Smooth muscle cell of the brain vasculature (primary cell): Measurements from ENCODE around the gene TMEM165.

Experiments
- DNase-seq: peaks from one replicate; pipeline ENCODE4 v3.0.0-alpha.2; 2012; ENCODE audit warnings: low read depth, low spot score

TMEM165 gene

DNA sequence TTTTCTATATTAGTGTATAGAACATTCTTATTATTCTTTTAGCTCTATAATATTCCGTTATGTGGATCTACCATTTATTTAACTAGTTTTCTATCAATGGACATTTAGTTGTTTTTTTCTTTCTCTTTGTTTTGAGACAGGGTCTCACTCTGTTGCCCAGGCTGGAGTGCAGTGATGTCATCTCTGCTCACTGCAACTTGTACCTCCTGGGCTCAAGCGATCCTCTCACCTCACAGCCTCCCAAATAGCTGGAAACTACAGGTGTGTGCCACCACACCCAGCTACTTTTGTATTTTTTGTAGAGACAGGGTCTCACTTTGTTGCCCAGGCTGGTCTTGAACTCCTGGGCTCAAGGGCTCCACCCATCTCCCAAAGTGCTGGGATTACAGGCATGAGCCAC is 10.8 kb downstream of the TMEM165 start:
- no peak for DNase-seq

DNA sequence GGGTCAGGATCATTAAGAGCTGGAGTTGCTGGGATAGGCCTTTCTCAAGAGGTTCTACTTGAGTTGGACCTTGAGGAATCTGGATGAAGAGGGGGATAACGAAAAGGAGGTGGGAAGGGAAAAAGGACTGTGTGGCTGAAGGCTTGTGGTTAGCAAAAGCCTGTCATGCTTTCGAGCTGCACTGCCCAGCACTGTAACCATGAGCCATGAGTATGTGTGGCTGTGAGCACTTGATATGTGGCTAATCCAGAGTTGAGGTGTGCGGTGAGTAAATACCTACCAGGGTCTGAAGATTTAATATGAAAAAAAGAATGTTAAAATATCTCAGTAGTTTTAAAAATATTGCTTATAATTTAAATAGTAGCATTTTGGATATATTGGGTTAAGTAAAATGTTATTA is 11.4 kb downstream of the TMEM165 start:
- no peak for DNase-seq

DNA sequence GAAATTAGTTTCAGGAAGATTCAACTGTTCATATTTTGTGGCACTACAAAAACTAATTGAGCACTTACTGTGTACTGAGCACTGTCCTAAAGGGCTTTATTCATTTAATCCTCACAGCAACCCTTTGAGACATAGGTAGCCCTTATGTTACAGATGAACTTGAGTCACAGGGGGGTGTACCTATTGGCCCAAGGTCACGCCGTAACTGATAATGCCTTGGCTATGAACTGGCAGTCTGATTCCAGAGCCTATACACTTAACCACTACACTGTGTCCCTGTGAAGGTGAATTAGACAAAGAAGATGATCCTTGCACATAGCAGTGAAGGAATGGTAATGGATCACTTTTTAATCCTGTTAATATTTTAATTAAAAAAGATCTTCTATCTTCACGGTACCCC is 12.0 kb downstream of the TMEM165 start:
- DNase-seq: no peak

DNA sequence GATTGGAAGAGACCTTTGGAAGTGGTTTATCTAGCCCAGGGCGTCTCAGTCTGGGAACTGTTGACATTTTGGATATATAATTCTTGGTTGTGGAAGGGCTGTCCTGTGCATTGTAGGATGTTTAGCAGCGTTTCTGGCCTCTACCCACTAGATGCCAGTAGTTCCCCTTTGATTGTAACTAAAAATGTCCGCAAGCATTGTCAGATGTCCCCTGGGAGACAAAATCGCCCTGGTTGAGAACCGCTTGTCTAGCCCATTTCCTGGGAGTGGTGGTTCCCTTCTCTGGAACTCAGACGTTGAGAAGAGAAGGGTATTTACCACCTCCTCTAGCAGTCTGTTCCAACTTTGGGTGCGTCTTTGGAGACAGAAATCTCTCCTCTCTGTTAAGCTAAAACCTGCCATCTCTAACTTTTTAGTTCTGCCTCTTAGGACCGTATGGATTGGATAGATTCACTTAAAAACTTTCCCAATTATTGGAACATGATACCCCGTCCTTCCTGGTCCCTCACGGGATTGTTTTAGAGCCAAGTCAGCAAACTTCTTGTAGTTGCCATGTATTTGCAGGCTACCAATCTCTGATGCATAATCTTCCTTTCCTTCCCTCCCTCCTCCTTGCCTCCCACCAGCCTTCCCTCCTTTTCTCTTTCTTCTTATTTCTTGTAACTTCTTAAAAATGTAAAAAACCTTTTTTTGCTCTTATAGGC is 13.9 kb downstream of the TMEM165 start:
- no peak for DNase-seq

DNA sequence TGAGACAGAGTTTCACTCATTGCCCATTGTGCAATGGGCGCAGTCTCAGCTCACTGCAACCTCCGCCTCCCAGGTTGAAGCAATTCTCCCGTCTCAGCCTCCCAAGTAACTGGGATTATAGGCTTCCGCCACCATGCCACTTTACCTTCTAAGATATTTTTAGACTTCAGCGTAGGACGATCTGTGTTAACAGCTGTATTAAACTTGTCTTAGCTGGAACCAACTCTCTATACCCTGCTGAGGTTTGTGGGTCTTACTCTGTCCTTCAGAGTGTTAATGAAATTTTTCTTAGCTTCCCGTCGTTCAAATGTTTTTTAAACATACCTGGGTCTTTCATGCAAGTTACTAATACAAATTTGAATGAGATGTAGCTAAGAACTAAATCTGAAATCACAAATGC is 14.7 kb downstream of the TMEM165 start:
- DNase-seq: no peak

DNA sequence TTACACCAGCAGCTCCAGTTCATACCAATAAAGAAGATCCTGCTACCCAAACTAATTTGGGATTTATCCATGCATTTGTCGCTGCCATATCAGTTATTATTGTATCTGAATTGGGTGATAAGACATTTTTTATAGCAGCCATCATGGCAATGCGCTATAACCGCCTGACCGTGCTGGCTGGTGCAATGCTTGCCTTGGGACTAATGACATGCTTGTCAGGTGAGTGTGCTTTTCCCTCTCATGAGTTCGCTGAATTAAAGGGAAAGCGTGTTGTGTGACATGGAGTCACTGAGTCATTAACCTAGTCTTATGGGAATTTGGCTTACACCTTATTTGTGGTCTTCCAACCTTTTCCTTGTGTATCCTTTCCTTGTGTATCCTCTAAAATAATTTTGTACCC is 15.9 kb downstream of the TMEM165 start:
- DNase-seq: no peak

DNA sequence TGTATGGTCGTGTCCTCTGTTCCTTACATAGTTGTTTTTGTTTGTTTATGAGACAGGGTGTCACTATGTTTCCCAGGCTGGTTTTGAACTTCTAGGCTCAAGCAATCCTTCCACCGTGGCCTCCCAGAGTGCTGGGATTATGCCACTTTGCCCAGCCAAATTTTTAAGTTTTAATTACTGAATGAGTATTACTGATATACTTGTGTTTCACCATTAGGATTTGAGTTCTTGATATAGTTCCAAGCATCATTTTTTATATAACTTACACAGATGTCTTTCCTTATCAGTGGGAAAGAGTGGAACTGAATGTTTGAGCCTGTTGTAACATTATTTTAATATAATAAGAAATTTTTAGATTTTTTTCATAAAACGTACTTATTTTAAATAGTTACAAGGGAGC is 20.4 kb downstream of the TMEM165 start:
- DNase-seq: no peak

DNA sequence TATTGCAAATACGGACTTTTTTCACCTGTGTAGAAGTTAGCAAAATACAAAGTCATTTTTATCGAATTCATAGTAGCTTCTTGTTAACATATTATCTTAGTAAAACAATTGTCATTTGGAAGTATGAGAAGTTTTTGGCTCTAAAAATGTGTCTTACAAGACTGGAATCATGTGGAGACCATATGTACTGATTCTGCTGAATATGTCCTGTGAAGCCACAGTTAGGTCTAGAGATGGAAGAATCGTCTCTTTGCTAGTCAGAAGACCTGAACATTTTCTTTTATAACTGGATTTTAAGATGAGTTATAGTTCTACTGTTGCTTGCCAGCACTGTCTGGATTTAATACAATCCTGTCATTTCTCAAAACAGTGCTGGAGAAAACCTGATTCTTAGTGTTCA is 29.0 kb downstream of the TMEM165 start:
- no peak for DNase-seq

DNA sequence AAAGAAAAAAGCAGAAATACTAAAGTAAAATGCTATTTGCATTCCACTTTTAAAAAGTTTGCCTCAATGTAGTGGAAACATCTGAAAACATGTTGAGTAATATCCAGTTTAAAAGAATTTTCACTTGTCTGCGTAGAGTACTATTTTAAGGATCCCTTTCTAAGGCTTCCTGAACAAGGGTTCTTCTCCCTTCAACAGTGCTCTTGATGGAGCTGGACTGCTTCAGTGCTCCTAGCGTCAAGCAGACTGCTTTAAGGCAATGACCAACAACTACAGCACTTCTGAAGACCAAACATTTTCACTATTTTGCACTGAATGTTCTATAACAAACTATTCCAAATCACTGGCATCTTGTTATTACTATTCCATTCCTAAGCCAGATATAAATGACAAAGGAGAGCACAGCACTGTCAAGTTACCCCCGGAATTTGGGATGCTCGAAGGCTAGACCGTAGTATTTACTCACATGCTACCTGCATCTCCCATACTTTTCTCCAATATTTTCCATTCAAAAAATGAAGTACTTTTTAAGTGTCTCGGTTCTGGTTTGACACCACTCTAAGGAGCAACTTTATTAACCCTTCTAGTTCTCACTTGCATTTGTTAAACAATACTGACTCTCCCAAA is 36.1 kb downstream of the TMEM165 start:
- no peak for DNase-seq

DNA sequence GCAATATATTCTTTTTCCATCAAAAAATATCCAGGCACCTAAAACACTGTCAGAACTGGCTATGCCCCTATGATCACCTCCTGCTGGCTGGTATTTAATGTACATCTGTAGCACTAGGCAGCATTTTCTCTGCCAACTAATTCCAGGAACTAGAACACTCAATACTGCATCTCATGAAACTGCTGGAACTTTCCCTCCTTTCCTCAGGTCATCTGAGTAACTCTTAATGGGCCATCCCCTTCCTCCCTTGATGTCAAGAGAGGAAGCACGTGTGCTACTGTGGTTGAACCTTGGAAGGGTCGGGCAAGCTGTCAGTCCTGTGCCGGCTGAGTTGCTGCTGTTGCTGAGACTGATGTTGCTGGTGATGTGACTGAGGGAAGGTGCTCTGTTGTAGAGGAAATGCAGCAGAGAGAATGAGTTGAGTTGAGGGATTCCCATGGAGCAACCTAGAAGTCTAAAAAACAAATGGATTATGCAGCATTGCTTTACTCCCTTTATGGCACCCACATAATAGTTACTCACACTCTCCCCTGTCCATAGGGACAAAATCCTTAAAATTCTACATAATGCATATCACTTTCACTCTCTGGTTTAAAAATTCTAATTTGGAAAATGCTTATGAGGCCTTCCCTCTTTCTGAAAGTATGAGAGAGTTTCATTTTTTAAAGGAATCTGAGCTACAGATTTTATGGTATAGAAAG is 39.5 kb downstream of the TMEM165 start:
- DNase-seq: no peak

DNA sequence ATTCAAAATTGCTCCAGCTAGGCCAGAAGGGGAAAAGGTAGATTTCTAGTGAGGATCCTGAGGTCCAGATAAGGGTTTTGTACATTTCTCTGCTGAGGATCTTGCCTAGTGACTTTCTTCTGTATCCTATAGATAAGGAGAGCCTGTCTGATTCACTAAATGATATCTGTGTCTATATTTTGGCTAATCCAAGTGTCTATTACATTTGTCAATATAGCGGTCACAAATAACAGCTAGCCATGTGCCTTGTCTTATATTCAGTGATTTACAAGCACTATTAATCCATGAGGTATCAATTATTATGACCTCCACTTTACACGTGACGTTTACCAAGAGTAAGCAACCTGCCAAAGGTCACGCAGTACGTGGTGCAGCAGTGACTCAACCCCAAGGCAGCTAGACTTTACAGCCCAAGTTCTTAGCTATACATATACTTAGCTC is 41.6 kb downstream of the TMEM165 start:
- DNase-seq: no peak

DNA sequence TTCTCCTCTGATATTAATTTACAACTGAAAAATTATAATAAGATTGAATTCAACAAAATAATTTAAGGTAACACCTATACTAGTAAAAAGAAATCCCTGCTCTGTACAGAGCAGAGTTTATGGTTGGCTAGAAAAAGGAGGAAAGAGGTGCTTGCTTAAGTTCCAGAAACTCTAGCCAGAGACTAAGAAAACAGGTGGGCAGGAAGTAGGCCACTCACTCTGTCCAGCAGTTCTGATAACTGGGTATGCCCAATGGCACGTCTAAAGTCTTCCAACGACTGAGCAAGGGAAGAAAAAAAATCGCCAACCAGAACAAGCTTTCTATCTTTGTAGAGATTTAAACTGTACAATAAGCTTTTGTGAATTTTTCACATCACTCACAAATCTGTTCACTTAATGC is 42.1 kb downstream of the TMEM165 start:
- DNase-seq: no peak

DNA sequence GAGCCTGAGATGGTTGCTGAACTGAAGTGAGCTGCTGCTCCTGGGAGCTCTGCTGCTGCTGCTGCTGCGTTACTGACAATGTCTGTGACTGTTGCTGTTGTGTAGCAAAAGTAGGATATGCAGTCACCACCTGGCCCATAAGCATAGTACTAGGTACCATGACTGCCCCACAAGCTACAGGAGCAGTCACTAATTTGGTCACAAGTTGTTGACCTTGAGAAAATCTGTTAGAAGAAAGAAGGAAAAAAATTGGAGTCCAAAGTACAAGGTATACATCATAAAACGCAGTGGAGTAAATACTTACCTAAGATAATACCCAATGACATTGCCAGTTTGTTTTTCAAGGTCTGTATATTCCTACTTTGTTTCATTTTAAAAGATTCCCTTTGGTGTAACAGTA is 42.6 kb downstream of the TMEM165 start:
- DNase-seq: no peak

DNA sequence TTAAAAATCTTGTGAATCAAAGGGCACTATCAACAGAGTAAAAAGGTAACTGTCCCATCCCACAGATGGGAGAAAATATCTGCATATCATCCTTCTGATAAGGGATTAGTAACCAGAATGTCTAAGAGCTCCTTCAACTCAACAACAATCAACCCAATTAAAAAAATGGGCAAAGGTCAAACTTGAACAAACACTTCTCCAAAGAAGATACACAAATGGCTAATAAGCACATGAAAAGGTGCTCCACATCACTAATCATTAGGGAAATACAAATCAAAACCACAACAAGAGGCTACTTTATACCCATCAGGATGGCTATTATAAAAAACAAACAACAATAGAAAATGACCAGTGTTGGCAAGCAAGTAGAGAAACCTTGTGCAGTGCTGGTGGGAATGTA is 43.3 kb downstream of the TMEM165 start:
- no peak for DNase-seq

DNA sequence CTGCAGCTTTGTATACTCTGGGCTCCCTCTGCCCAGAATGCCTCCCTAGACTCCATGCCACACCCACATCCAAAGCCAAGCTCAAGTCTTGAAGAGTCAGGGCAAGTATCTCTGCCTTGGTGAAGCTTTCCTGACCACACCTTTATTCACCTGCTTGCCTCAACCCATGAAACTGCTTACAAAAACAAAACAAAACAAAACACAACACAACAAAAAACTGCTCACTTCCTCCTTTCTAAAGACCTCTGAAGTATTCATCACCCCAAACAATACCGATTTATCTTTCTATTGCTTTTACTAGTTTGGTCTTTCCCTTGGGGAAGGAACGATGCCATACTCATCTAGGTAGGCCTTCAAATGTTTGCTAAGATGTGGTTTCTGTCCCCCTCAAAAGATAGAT is 45.0 kb downstream of the TMEM165 start:
- no peak for DNase-seq

DNA sequence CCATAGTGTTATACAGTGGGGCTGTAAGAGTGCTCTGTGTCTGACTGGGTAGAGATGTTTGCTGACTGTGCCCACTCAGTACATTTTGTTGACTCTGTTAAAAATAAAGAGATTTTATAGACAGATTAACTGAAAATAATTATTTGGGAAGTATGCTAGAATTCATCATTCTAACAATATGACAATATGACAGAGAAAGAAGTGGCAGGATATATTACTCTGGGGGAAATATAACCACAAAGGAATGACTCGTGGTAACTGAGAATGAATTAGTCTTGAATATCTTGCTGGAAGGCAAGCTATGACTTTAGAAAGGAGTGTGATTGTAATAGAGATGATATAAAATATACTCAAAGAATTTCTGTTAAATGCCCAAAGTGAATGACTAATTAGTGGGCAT is 46.8 kb downstream of the TMEM165 start:
- no peak for DNase-seq

DNA sequence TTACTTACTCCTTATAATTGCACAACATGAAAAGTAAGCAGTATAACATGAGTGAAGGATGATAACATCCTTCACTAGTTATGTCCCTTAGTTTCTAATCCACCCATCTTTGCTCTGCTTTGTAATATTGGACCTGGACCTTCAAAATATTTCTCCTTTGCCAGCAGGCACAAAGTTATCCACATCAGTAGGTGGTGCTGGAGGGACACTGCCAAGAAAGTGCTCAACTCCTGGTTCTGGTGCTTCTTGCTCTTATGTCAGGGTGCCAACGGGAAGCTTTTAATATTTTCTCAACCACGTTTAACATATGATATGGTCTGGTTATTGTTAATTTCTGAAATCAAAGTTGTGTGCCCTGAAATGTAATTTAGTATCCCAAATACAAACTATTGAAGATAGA is 49.1 kb downstream of the TMEM165 start:
- no peak for DNase-seq

DNA sequence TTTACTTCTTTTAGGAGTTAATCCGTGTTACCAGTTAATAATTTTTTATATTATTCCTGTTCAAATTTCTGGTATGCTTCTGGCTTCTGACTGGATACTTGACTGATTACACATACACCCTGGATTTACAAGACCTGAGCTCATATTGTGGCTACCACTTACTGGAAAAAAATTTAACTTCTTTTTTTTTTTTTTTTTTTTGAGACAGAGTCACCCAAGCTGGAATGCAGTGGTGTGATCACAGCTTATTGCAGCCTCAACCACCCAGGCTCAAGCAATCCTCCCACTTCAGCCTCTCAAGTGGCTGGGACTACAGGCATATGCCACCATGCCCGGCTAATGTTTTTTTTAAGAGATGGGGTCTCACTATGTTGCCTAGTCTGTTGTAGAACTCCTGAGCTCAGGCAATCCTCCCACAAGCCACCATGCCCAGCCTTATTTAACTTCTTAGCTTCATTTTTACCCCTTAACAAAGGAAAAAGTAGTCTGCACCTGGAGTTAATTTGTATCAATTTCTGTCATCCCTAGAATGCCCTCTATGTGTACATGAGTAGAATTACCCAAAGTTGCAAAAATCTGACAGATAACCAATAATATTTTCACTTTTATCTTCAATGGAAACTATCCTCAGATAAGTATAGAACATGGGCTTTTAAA is 50.3 kb downstream of the TMEM165 start:
- no peak for DNase-seq

DNA sequence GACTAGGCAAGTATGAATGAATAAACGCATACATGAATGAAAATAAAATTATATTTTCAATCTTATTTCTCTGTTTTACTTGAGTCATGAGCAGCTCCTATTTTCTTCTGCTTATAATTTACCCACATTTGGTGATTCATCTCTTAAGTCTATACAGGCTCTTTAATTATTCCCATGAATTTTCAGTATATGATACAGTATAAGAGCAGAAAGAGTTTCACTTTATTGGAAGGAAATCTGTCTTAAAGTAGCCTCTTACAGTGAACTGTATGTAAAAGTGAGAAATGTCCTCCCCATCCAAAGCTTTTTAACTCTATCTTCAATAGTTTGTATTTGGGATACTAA is 50.8 kb downstream of the TMEM165 start:
- no peak for DNase-seq

DNA sequence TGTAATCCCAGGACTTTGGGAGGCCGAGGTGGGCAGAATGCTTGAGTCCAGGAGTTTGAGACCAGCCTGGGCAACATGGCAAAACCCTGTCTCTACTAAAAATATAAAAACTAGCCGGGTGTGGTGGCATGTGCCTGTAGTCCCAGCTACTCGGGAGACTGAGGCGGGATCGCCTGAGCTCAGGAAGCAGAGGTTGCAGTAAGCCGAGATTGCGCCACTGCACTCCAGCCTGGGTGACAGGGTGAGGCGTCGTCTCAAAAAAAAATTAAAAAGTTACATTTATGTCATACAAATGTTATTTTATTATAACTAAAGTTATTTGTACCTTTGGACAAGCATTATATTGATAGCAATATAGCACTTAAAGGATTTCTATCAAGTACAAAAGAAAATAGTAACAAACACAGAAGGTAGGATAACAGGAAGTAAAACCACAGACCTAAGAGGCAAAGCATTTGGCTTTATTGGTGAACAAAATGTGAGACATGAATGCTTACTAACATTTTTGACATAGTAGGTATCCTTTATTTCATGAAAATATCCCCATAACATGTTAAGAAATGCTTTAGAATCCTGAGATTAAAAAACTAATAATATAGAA is 51.5 kb downstream of the TMEM165 start:
- DNase-seq: no peak

DNA sequence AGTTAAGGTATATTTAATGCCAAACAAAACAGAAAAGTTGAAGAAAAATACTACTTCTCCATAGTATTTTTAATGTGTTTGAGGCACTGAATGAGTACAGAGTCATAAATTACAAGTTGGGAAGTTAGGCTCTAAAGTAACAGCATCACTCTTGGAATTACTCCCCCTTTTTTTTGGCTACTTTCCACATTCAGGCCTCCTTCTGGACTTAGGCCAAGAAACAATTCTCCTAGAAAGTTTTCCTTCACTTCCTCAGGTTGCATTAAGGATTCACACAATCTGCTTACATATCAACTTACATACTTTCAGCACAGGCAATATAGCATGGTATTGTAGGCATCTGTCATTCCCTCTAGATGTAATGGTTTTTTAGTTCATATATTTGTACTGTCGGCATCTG is 52.1 kb downstream of the TMEM165 start:
- DNase-seq: no peak

DNA sequence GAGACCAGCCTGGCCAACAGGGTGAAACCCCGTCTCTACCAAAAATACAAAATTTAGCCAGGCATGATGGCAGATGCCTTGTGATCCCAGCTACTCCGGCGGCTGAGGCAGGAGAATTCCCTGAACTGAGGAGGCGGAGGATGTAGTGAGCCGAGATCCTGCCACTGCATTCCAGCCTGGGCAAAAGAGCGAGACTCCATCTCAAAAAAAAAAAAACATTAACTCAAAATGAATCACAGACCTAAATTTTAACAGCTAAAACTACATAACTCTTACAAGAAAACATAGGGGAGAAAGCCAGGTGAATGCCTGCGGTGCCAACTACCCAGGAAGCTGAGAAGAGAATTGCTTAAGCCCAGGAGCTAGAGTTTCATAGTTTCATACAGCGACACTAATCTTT is 54.8 kb downstream of the TMEM165 start:
- DNase-seq: no peak
